GM21723 (cell line): Measurements from ENCODE around the gene TPPP.
"Not testable (repeated sequence)": the region's sequence is repeated elsewhere in the genome, so short reads cannot be mapped to it uniquely, and the experiment has no call there.

ENCODE experiments used
- ATAC-seq: cut with Tn5 transposase; IDR thresholded peaks from one replicate; pipeline ENCODE4 v1.9.1; 2021; ENCODE audit warnings: mild to moderate bottlenecking, moderate library complexity; ENCODE audit not compliant: unreplicated experiment

Gene TPPP

DNA sequence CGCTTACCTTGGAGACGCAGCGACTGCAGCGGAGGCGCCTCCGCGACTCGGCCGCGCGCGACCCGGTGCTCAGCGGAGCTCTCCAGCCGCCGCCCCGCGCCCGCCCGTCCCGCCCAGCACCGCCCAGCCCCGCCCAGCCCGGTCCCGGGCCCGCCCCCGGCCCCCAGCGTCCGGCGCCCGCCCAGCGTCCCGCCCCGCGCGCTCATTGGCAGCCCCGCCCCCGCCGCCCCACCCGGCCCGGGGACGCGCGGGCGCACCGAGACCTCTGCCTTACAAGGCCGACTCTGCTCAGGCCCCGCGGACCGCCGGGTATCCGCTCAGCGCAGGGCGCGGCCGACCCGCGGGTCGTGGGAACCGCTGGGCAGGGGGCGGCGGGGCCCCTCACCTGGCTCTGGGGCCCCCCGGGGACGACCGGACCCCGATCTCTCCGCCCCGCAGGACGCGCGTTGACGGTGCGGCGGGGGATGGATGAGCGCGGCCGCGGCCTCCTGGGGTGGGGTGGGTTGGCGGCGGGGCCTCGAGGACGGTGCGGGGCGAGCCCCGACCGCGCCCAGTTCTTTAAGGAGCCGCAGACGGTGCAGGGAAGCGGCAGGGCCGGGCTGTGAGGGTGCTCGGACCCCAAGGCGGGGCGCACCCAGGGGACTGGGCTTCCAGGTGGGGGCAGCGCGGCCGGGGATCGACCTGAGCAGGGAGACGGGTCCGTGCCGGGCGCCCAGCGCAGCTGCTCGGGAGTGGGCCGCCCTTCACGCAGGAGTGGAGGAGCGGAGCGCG, at the start of gene TPPP:
TSS of gene TPPP (minus strand) at position 82 of the 771 bp plus-strand sequence. CDS start 15,292 bp downstream, outside the sequence.
- ATAC-seq = peak; percentile 78

DNA sequence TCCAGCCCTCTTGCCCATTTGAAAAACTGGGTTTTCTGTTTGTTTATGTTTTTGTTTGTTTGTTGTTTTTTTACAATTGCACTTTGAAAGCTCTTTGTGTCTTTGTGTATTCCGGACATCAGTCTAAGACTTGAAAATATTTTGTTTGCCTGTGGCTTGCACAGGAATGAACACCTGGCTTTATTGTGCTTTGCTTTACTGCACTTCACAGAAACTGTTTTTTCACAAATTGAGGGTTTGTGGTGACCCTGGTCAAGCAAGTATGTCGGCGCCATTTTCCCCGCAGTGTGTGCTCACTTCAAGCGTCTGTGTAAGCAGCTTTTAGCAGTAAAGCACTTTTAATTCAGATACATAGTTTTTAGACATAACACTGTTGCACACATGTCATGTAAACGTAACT, 49.1 kb upstream of the TPPP start:
- ATAC-seq = not testable (repeated sequence)

DNA sequence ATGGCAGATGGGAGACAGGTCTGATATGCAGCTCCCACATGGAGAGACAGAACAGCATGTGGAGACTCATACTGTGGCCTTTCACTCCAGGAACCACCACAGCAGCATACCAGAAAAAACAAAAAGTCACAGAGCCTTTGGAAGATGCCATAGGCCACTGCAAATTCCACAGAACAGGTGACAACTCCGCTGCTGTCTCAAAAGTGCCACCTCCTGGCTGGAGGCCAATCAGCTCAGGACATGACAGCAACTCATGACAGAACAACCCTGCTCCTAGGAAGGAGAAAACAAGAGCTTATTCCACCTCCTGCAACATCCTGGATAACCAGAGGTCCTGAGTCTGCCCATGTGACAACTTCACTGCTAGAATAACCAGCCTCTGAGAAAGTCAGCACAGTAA, 41.0 kb upstream of the TPPP start:
- ATAC-seq = not testable (repeated sequence)

DNA sequence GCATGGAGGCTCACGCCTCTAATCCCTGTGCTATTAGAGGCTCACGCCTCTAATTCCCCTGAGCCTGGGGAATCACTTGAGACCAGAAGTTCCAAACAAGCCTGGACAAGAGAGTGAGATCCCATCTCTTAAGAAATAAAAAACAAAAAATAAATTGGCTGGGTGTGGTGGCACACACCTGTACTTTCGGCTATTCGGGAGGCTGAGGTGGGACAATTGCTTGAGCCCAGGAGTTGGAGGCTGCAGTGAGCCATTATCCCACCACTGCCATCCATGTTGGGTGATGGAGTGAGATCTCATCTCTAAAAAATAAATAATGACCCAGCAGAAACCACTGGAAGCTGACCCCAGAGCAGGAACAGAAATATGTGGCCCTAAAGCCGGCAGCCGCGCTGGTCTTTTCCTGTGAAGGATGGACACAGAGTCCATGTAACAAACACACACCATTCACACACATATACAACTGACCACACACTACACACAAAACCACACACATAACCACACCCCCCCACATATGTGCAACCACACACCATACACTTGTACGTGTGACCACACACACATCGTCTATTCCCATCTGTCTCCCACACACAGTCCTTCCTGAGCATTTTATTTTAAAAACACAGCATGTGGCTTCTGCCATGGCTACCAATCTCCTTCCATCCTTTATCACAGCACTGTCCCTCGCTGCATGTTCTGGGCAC, 39.8 kb upstream of the TPPP start:
- not testable (repeated sequence) for ATAC-seq

DNA sequence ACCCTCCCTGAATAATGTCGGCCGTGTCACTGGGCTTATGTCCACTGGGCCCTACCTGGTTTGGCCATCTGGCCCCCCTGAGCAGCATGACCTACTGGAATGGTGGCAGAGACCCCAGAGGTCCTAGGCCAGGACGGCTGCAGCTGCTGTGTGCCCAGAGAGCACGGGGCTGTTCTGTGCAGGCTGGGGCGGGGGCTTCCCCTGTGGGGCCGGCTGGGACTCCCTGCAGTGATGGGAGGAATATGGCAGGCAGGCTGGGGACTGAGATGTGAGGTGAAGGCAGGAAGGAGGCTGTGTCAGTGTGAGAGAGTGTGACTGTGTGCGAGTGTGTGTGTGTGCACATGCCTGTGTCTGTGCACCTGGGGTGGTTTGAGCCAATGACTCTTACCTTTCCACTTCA, 36.1 kb upstream of the TPPP start:
- not testable (repeated sequence) for ATAC-seq

DNA sequence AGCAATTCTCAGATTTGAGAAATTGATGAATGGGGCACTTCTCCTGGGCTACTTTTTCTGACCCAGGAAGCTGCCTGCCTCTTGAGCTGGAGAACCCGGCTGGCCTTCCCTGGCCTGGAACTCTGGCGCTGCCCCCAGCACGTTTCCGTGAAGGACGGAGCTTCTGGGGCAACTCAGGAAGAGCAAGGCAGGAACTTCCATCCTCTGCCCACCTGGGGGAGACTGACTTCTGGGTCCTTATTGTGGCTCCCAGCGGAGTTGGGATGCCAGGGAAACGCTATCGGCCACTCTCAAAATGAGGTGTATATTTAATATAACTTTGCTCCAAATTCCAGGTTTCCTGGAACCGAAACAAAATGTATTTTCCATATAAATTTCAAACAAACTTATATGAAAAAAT, 33.9 kb upstream of the TPPP start:
- ATAC-seq = not testable (repeated sequence)

DNA sequence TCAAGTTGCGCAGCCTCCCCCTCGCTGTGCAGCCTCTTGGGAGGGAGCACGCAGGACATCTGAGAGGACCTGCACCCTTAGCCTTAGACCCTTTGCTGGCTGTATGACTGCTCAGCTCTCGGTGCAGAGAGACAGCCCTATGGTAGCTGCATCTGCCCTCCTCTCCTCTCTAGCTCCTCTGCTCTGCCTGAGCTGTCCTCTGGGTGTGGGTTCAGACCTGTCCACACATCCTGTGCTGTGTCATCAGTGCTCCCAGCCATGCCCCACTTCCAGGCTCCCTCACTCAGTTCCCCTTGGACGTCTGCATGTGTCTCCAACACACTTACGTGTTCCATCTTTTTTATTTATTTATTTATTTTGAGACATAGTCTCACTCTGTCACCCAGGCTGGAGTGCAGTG, 30.7 kb upstream of the TPPP start:
- not testable (repeated sequence) for ATAC-seq

DNA sequence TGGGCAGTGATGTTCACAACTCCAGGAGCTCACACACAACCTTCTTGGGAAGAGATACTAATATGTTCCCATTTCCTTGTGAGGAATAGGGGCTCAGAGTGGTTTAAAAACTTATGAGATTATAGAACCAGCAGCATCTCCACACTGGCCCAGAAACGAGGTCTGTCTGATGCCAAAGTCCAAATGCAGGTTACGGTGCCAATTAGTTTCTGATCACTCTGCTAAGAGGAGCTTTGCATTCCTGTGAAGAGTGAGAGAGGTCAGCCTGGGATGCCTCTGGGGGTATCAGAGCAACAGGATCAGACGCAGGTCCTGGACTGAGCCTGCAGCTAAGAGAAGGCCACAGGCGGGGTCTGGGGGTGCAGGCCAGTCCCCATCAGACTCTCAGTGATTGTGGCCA, 30.2 kb upstream of the TPPP start:
- not testable (repeated sequence) for ATAC-seq

DNA sequence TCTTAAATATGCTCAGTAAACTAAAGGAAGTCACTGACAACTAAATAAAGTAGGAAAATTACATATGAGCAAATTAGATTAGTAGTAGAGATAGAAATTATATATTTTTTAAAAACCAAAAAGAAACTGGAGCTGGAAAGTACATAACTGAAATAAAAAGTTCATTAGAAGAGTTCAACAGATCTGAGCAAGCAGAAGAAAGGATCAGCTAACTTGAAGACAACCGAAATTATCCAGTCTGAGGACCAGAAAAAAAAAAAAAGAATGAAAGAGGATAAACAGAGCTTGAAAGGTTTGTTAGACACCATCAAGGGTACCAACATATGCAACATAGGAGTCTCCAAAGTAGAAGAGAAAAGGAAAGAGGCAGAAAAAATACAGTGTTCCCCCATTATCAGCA, 26.2 kb upstream of the TPPP start:
- ATAC-seq = not testable (repeated sequence)

DNA sequence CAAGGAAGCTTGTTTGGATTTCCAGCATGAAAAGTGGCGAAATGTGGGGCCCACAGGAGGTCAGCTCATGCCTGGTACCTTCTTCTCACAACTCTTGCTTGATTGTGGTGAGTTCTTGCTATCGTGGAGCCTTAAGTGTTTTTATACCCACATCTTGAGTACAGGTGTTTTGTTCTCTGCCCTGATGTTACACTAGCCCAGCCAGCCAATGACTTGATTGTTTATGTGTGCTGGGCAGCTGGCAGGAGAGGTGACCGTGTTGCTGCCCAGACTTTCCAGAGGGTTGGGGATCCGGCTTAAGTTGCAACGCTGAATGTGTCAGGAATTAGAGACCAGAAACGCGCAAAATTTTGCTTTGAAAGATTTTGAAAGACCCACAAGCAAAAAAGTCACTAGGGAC, 24.0 kb upstream of the TPPP start:
- ATAC-seq = no peak

DNA sequence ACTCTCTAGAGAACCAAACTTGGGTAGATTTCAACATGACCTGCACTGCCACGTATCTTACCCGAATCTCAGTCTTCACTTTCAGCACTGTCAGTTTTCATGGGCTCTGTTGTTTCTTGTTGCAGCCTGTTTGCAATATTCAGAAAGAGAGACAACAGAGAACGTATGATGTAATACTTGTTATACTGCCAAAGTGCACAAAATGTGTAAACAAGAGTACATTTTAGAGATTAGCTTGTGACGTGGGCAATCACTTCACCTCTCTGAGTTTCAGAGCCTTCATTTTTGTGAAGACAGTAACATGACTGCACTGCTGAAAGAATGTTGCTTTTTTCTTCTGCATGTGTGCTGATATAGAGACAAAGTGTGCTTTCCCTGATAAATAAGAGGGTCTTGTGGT, 23.6 kb upstream of the TPPP start:
- not testable (repeated sequence) for ATAC-seq

DNA sequence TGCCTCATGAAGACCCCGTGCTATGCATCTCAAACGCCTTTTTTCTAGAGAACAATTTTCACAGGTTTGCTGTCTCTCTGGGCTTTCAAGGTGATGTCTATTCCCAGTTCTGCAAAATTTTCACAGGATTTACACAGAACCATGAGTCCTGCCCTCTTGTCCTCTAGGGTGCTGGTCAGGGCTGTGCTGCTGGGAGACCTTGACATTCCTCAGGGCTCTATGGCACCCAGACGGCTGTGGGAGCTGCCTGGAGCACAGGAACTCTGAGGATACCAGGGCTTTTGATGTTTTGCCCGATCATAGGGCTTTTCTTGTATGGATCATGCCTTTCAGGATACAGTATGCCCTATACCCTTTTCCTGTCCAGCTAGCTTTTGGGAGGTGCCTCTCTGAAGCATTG, 22.5 kb upstream of the TPPP start:
- not testable (repeated sequence) for ATAC-seq

DNA sequence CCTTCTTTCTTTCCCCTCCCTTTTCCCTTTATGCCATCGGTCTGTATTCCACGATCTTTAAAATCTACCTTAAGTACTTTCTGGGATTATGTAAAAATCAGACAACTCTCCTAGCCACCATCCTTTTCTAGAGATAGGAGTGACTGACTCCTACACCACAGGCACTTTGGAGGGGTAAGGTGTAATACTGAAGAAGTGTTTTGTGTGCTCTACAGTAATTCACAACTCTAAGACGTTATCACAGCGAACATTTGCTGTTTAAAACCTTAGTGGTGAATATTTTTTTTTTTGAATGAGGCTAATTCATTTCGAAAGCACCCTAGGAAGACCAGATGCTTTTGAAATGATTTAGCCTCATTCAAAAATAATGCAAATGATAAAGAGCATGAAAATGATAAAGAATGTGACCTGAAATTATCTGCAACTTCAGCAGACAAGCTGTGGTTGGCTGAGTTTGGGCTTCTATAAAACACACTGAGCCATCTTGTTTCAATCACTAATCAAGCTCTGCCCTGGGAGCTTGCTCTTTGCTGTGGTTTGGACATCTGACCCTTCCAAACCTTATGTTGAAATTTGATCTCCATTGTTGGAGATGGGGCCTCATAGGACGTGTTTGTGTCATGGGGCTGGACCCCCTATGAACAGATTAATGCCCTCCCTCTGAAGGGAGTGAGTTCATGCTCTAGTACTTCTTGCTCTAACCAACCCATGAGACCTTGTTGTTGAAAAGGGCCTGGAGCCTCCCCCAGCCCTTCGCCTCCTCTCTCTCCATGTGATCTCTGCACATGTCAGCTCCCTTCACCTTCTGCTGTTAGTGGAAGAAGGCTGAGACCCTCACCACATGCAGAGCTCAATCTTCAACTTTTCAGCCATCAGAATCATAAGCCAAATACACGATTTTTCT, 21.3 kb upstream of the TPPP start:
- not testable (repeated sequence) for ATAC-seq

DNA sequence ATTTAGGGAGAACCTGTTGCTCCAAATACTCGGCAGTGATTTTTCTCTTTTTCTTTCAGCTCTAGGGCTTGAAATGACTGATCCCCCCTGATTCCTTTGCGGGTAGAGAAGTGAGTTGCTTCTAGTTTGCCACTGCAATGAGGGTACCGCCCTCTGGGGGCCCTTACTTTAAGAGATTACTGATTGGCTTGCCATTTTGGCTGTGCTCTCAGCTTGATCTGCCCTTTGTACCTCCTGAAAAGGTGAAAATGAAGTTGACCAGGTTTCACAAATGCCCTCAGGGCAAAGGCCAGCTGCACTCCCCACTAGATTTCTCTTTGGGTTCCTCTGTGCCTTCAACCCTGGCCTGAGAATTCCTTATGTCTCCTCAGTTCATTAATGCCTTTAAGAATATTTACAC, 20.5 kb upstream of the TPPP start:
- ATAC-seq = not testable (repeated sequence)

DNA sequence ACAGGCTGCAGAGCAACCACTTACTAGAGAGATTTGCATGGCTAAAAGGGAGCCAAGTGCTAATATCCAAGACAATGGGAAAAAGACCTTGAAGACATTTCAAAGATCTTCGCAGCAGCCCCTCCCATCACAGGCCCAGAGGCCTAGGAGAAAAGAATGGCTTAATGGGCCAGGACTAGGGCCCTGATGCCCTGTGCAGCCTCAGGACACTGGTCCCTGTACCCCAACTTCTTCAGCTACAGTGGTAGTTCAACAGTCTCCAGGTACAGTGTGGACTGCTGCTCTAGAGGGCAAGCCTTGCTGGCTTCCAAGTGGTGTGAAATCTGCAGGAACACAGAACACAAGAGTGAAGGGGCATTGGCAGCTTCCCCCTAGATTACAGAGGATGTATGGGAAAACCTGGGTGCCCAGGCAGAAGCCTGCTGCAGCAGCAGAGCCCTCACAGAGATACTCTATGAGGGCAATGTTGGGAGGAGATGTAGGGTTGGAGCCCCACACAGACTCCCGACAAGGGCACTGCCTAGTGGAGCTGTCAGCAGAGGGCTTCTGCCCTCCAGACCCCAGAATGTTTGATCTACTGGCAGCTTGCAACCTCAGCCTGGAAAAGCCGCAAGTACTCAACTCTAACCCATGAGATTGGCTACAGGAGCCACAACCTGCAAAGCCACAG, 15.8 kb upstream of the TPPP start:
- ATAC-seq = not testable (repeated sequence)

DNA sequence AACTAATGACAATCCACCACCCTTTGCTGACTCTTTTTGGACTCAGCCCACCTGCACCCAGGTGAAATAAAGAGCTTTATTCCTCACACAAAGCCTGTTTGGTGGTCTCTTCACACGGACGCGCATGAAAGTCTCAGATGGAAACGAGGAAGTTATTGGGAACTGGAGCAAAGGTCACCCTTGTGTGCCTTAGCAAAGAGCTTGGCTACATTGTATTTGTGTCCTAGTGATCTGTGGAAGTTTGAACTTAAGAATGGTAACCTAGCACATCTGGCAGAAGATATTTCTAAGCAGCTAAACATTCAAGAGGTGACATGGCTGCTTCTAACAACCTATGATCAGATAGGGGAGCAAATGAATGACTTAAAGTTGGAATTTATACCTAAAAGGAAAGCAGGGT, 15.2 kb upstream of the TPPP start:
- not testable (repeated sequence) for ATAC-seq

DNA sequence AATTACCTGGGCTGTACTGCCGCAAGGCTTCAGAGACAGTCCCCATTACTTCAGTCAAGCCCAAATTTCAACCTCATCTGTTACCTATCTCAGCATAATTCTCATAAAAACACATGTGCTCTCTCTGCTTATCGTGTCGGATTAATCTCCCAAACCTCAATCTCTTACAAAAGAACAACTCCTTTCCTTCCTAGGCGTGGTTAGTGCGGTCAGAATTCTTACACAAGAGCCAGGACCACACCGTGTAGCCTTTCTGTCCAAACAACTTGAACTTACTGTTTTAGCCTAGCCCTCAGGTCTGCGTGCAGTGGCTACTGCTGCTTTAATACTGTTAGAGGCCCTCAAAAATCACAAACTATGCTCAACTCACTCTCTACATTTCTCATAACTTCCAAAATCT, 13.0 kb upstream of the TPPP start:
- not testable (repeated sequence) for ATAC-seq

DNA sequence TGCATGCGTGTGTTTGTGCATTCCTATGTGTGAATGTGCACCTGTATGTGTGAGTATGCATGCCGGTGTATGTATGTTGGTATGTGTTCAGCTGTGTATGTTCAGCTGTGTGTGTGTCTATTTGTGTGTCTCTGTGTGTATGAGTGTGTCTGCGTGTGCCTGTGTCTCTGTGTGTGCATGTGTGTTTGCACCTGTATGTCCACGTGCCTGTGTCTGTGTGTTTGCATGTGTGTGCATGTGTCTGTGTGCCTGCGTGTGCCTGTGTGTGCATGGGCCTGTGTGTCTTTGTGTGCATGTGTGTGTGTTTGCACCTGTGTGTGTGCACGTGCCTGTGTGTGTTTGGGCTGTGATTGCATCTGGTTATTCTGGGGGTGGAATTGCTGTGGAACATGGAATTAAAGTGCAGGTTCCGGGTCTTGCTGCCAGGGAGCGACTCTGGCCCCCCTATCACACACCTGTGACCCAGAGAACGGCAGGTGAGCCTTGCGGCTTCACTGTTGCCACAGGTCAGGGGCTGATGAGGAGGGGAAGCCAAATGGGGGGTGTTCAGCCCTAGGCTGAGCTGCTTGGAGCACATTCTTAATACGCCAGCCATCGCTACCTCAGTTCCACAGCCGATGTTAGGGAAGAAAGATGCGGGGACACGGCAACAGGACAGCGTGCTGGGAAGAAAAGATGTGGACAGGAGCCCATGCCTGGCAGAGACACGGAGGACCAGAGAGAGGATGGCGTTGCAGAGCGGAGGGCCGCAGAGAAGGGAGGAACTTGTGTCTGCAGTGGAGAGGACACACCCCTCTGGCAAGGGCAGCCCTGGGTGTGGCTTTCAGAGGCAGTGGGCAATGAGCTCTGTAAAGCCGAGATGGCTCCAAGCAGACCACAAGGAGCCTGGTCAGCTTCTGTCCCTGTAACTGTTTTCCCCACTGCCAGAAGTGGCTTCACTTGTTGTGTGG, 3.9 kb upstream of the TPPP start:
- not testable (repeated sequence) for ATAC-seq

DNA sequence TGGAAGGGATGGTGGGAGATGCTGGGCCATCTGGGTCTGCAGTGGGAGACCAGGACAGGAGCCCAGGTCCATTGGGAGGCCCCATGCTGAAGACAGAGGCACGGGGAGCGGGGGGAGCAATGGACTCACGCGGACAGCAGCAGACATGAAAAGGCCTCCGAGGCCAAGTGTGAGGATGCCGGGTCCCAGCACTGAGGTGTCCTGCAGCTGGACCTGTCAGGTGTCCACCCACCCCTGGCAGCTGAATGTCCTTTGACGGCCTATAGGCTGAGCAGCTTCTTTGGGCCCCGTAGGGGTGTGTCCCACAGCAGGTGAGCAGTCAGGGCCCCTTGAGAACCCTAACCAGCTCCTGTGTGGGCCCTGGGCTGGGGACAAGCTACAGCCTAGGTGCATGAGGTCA, 3.0 kb upstream of the TPPP start:
- not testable (repeated sequence) for ATAC-seq
